GM23338 (cell line): ENCODE results near the gene MAST4.

Experiments
- CREB1 ChIP-seq: fragments of 250-450 bp; sonication (Bioruptor Pico); IDR thresholded peaks from 2 replicates; pipeline ENCODE4 v1.5.0; 2020; ENCODE audit warnings: low read depth, mild to moderate bottlenecking, moderate library complexity
- CTCF ChIP-seq, 2 experiments: fragments of 200-600 bp in 1 of 2; sonication (generic) in 1 of 2; conservative IDR thresholded peaks; 2 replicates each; pipeline versions ENCODE4 v1.5.1 to v1.6.1; 2016 to 2017; ENCODE audit warnings: antibody characterized with exemption in 2 of 2, low read depth in 2 of 2, mild to moderate bottlenecking in 2 of 2, moderate library complexity in 1 of 2
- EZH2 ChIP-seq: fragments of 200-600 bp; sonication (generic); IDR thresholded peaks from one replicate; pipeline ENCODE4 v1.8.0; 2017; ENCODE audit warnings: antibody characterized with exemption, mild to moderate bottlenecking, low read depth; ENCODE audit not compliant: unreplicated experiment
- EZH2phosphoT487 ChIP-seq: fragments of 200-600 bp; sonication (generic); IDR thresholded peaks from one replicate; pipeline ENCODE4 v1.8.1; 2018; ENCODE audit warnings: antibody characterized with exemption; ENCODE audit not compliant: unreplicated experiment
- JUNB ChIP-seq: IDR thresholded peaks from one replicate; pipeline ENCODE4 v1.6.1; 2016; ENCODE audit warnings: antibody characterized with exemption; ENCODE audit not compliant: unreplicated experiment

GRCh38 chr5:66727630-66728029 lies 131.4 kb downstream of the MAST4 start:
- TF ChIP-seq CTCF (conservative IDR thresholded peaks at IDR 0.05; ENCODE audit: low read depth in 2 of 2) (no peak), EZH2 (no peak), EZH2phosphoT487 (no peak), JUNB (no peak), CREB1 (CRISPR knock-in tag) (no peak)
